HG03432 (cell line): Measurements from ENCODE around the gene PRAMEF9.
"Not testable (repeated sequence)": the region's sequence is repeated elsewhere in the genome, so short reads cannot be mapped to it uniquely, and the experiment has no call there.

ENCODE experiments used
- ATAC-seq: cut with Tn5 transposase; IDR thresholded peaks from one replicate; pipeline ENCODE4 v1.9.1; 2021; ENCODE audit warnings: mild to moderate bottlenecking, moderate library complexity; ENCODE audit not compliant: unreplicated experiment

PRAMEF9 gene

DNA sequence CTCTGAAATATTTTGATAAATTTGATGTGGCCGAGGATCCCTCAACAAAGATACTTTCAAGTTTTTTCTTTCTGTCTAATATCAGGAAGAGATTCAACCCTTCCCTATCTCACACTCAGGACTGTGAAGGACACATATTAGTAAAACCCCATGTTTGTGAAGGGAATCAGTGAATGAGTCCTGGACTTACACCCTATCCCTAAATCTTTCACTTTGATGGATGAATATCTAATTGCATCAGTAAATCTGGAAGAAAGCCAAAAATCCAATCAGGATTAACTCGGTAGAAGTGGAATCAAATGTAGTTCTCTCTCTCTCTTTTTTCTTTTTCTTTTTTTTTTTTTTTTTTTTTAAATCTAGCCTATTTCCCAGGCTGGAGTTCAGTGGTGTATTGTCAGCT lies at the start of gene PRAMEF9:
Gene PRAMEF9, plus strand, starts transcription at position 301 of the 400 bp plus-strand sequence. CDS start 3,433 bp downstream, outside the sequence.
- not testable (repeated sequence) for ATAC-seq

GRCh38 chr1:13155909-13156308 lies 15.7 kb upstream of the PRAMEF9 start, which contains the start of gene PRAMEF26:
TSS of gene PRAMEF26 (minus strand) at chr1:13156009. CDS start at chr1:13153095, 2,914 bp downstream.
- not testable (repeated sequence) for ATAC-seq

GRCh38 chr1:13165531-13165930 lies 6.1 kb upstream of the PRAMEF9 start, which contains the start of gene HNRNPCL4:
TSS of gene HNRNPCL4 (minus strand) at chr1:13165631. CDS start at chr1:13165467, 164 bp downstream.
- not testable (repeated sequence) for ATAC-seq

DNA sequence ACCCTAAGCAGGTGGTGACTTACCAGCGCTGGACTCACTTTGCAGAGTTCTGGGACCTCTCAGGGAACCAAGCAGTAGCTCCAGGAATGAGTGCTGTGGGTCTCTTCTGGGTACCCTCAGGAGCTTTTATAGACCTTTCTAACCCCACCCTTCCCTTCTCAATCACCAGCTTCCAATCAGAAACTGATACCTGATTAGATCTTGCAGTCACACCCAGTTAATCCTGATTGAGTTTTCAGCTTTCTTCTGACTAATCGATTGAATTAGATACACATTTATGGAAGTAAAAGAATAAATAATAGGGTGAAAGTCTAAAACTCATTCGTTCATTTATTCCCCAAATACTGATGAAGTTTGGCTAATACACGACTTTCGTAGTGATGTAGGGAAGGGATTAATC lies 29.7 kb downstream of the PRAMEF9 start, which contains the start of gene PRAMEF13:
Gene PRAMEF13, minus strand, starts transcription at position 101 of the 400 bp plus-strand sequence. CDS start 1,820 bp downstream, outside the sequence.
- not testable (repeated sequence) for ATAC-seq

DNA sequence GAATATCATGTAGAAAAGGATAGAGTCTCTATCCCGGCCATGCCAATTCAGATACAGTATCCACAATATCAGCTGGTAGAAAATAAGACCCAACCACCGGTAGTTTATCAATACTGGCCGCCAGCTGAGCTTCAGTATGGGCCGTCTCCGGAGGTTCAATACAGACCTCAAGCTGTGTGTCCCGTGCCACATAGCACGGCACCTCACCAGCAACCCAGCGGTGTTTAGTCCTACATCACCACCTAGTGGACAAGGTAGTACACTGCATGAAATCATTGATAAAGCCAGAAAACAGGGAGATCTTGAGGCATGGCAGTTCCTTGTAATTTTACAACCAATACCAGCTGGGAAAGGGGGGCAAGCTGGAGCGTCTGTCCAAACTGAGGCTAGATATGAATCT lies 37.1 kb downstream of the PRAMEF9 start:
- not testable (repeated sequence) for ATAC-seq

DNA sequence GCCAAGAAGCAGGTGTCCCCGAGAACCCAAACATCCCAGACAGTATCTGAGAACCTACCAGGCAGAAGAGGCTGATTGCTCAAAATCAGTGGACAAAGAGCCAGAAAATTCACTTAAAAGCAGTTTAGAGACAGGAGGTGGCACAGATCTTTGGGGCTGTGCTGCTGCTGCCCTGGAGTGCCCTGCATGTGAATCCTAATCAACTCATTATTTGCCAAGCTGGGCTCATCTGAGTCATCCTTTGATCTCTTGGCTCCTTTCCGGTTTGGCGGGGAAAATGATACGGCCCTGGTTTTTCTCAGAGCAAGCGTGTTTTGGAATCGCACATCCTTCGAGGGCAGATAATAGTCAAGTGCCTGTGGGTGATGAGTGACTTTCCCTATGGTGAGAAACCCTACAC lies 45.0 kb downstream of the PRAMEF9 start:
- ATAC-seq = not testable (repeated sequence)

GRCh38 chr1:13219203-13219602 lies 47.6 kb downstream of the PRAMEF9 start:
- not testable (repeated sequence) for ATAC-seq

DNA sequence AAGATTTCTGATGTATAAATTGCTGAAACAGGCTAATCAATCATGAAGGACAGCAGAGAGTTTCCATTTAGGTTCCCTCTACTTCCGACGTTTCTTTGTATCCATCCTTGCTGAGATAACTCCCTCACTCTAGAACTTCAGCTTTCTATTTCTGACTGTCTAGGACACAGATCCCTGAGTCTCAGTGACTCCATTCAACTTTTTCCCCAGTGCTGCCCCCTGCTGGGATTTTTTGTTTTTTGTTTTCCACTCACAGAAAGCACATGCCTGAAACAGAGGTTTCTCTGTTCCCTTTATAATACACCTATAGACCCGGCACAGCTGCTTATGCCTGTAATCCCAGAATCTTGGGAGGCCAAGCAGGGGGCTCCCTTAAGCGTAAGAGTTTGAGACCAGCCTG lies 51.1 kb downstream of the PRAMEF9 start:
- ATAC-seq = not testable (repeated sequence)

DNA sequence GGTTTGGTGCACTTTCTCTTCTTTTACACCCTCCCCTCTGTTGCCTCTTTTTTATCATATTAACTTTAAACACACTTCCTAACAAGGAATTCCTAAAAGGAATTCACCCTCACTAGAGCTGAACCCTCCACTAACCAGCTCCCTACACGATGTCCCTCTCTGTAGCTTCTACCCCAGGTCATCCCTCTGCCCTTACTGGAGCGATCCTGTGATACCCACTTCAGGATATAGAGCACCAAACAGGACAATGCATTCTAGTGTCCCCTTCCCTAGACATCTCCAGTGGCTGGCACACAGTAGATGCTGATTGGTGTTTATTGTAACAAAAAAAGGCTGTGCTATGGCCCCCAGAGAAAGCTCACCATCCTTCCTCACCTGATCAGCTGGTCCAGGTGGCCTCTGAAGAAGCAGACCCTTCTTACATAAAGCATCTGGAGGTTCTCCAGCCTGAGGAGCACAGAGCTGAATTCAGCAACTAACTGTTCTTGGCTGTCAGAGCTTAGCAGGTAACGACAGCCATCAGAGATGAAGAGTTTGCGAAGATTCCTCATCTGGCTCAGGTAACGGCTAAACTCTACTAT lies 52.9 kb downstream of the PRAMEF9 start:
- no peak for ATAC-seq

GRCh38 chr1:13225675-13226204 lies 54.1 kb downstream of the PRAMEF9 start, which contains the start of gene PRAMEF18:
TSS of gene PRAMEF18 (minus strand) at chr1:13226154. CDS start at chr1:13226106, 48 bp downstream.
- ATAC-seq = not testable (repeated sequence)

DNA sequence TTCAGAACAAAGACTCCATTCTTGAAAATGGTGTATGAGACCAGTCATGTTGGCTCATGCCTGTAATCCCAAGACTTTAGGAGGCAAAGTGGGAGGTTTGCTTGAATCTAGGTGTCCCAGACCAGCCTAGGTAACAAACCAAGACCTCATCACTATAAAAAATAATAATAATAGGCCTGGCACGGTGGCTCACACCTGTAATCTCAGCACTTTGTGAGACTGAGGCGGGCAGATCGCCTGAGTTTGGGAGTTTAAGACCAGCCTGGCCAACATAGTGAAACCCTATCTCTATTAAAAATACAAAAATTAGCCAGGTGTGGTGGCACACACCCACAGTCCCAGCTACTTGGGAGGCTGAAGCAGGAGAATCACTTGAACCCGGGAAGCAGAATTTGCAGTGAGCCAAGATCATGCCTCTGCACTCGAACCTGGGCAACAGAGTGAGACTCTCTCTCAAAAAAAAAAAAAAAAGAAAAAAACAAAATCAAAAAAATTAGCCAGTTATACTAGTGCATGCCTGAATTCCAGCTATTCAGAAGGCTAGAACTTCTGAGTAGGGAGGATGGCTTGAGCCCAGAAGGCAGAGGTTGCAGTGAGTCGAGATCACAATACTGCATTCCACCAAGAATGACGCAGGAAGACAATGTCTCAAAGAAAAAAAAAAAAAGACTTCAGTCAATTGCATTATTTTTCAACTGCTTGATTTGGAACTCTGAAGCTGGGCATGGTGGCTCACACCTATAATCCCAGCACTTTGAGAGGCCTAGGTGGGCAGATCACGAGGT lies 55.8 kb downstream of the PRAMEF9 start:
- not testable (repeated sequence) for ATAC-seq

- no peak for ATAC-seq
Observed at GRCh38 chr1:13228343-13228781, 56.7 kb downstream of the PRAMEF9 start.
